Tibial nerve (tissue), 4 donors: Measurements from ENCODE around the gene DCTN3. TPM values are rescaled to one million over a fixed set of nuclear protein-coding genes. Genes with fewer than 3 reads are reported as not detected.

Source experiments
- DNase-seq, 2 donors: peaks; one replicate each; pipeline ENCODE4 v3.0.0-alpha.2; 2019; ENCODE audit warnings: low spot score in 2 of 2
- H3K27ac ChIP-seq, 4 donors: fragments of 200-600 bp; sonication (generic) in 3 of 4; one replicate each; pipeline ENCODE4 v1.5.1; 2017 to 2019; ENCODE audit warnings: mild to moderate bottlenecking in 1 of 4
- H3K27me3 ChIP-seq, 2 donors: fragments of 200-600 bp; sonication (generic) in 1 of 2; one replicate each; pipeline versions ENCODE4 v1.5.1 to v1.6.0; 2017 to 2019
- H3K36me3 ChIP-seq, 3 donors: fragments of 200-600 bp; sonication (generic); one replicate each; pipeline ENCODE4 v1.5.1; 2018 to 2019
- H3K4me1 ChIP-seq, 4 donors: fragments of 200-600 bp; sonication (generic) in 3 of 4; one replicate each; pipeline ENCODE4 v1.5.1; 2017 to 2019
- H3K4me3 ChIP-seq, 4 donors: fragments of 200-600 bp; sonication (generic) in 3 of 4; one replicate each; pipeline ENCODE4 v1.5.1; 2017 to 2019; ENCODE audit warnings: mild to moderate bottlenecking in 1 of 4, moderate library complexity in 1 of 4
- H3K9me3 ChIP-seq, 4 donors: fragments of 200-600 bp; sonication (generic) in 3 of 4; one replicate each; pipeline ENCODE4 v1.5.1; 2017 to 2019
- CTCF ChIP-seq, 5 experiments: fragments of 200-600 bp in 3 of 5; fragments of 450-650 bp in 2 of 5; sonication (generic) in 3 of 5; IDR thresholded peaks; one replicate each; pipeline ENCODE4 v1.5.1; 2016 to 2019; ENCODE audit warnings: antibody characterized with exemption in 5 of 5, mild to moderate bottlenecking in 3 of 5, moderate library complexity in 2 of 5
- EP300 ChIP-seq, 2 donors: sonication (generic); formaldehyde crosslinking; IDR thresholded peaks; one replicate each; pipeline ENCODE4 v1.6.1; 2017; ENCODE audit warnings: antibody characterized with exemption in 2 of 2, mild to moderate bottlenecking in 1 of 2
- POLR2A ChIP-seq, 2 donors: fragments of 450-650 bp; IDR thresholded peaks; one replicate each; pipeline ENCODE4 v1.6.1; 2017; ENCODE audit warnings: antibody characterized with exemption in 2 of 2, mild to moderate bottlenecking in 2 of 2, moderate library complexity in 2 of 2
- WGBS, 2 donors: methylation state at CpG; one replicate each; pipeline ENCODE4 v1.1.5; 2018; 5-methylcytosine and 5-hydroxymethylcytosine counted together
- total RNA-seq, 4 donors: library from RNA; depleted of rRNA; stranded (reverse); fragments of >200 nt; gene quantifications; one replicate each; pipeline ENCODE4 v1.1.0, GENCODE V29; 2016

Gene DCTN3
- 10 to 100 TPM; 64.7 to 87.5 (median 73.7) TPM for total RNA-seq

GRCh38 chr9:34620061-34620994 is at the start of gene DCTN3:
Gene DCTN3, minus strand, starts transcription at chr9:34620495. Its CDS starts 31 bp downstream, at chr9:34620464.
- peak; percentile 88 to 93 for DNase-seq
- peak within 1 kb of the TSS; percentile 74 to 93 (median 82) for H3K4me3 ChIP-seq
- H3K27ac ChIP-seq, result peak within 1 kb of the TSS in 2 of 4 donors; percentile 72 to 78
- 4% methylated on average over 41 to 42 of the region's 43 CpGs for WGBS, 2 donors
- no peaks in the 10 kb centered on the region for H3K9me3 ChIP-seq
- peaks cover 0 to 40% of the 10 kb centered on the region in 2 donors for H3K27me3 ChIP-seq
- no peak for TF ChIP-seq POLR2A (IDR thresholded peaks at IDR 0.05)
- peak; percentile 60 to 66 for TF ChIP-seq EP300 (IDR thresholded peaks at IDR 0.05)
- peak in 1 of 5 experiments; percentile 19 for TF ChIP-seq CTCF (IDR thresholded peaks at IDR 0.05)
- H3K36me3 ChIP-seq, result peaks cover 0 to 34% (median 9%) of the 10 kb centered on the region in 3 donors
- H3K4me1 ChIP-seq, result peaks cover 0 to 40% (median 18%) of the 10 kb centered on the region in 4 donors

- TF ChIP-seq POLR2A (IDR thresholded peaks at IDR 0.05) (peak; percentile 58 to 81), CTCF (IDR thresholded peaks at IDR 0.05) (no peak), EP300 (IDR thresholded peaks at IDR 0.05) (peak; percentile 87 to 93)
Observed at GRCh38 chr9:34665381-34666250, 45.3 kb upstream of the DCTN3 start.

GRCh38 chr9:34665067-34665380 is 44.7 kb upstream of the DCTN3 start:
- TF ChIP-seq EP300 (IDR thresholded peaks at IDR 0.05), result no peak
- TF ChIP-seq CTCF (IDR thresholded peaks at IDR 0.05), result peak in 1 of 5 experiments; percentile 11
- Histone ChIP-seq H3K27me3 (no peaks in the 10 kb centered on the region), H3K4me3 (peak overlapping the region; percentile 75 to 89 (median 86)), H3K4me1 (peaks cover 0 to 30% (median 7%) of the 10 kb centered on the region in 4 donors), H3K9me3 (no peaks in the 10 kb centered on the region), H3K36me3 (peaks cover 0 to 51% (median 0%) of the 10 kb centered on the region in 3 donors), H3K27ac (peak overlapping the region; percentile 99 to 100 (median 100))
- 1 to 4% methylated on average over 20 to 23 of the region's 26 CpGs for WGBS, 2 donors
- DNase-seq, result no peak

More at GRCh38 chr9:34665381-34666250, 45.3 kb upstream of the DCTN3 start:
- H3K4me3 ChIP-seq, result peak overlapping the region; percentile 75 to 89 (median 86)
- H3K27ac ChIP-seq, result peak overlapping the region; percentile 99 to 100 (median 100)
- peaks cover 0 to 30% (median 7%) of the 10 kb centered on the region in 4 donors for H3K4me1 ChIP-seq
- H3K27me3 ChIP-seq, result no peaks in the 10 kb centered on the region
- H3K36me3 ChIP-seq, result peaks cover 0 to 50% (median 0%) of the 10 kb centered on the region in 3 donors
- WGBS, 2 donors, result 3 to 4% methylated on average over 31 to 46 of the region's 55 CpGs
- H3K9me3 ChIP-seq, result no peaks in the 10 kb centered on the region
- DNase-seq, result peak; percentile 92 to 98

- no peak for TF ChIP-seq POLR2A (IDR thresholded peaks at IDR 0.05)
- peak; percentile 69 to 86 (median 83) for TF ChIP-seq CTCF (IDR thresholded peaks at IDR 0.05)
- TF ChIP-seq EP300 (IDR thresholded peaks at IDR 0.05), result peak in 1 of 2 donors; percentile 21
- 13% methylated on average over 18 of the region's 18 CpGs for WGBS, 2 donors
- Histone ChIP-seq H3K27me3 (no peaks in the 10 kb centered on the region), H3K27ac (peak overlapping the region; percentile 99 to 100 (median 100)), H3K4me1 (peaks cover 0 to 30% (median 7%) of the 10 kb centered on the region in 4 donors), H3K36me3 (peaks cover 0 to 51% (median 0%) of the 10 kb centered on the region in 3 donors), H3K4me3 (peak overlapping the region; percentile 75 to 89 (median 86)), H3K9me3 (no peaks in the 10 kb centered on the region)
- DNase-seq, result peak; percentile 70 to 92
Observed at GRCh38 chr9:34664281-34665066, 44.2 kb upstream of the DCTN3 start.
